Measurements from ENCODE around the gene PLXNA3. TPM values are rescaled to one million over a fixed set of nuclear protein-coding genes. Genes with fewer than 3 reads are reported as not detected.

Gene PLXNA3
- polyA plus RNA-seq, 1 of the 3 experiments (the other 2 are of a cell fraction): 33.2 TPM

- peak within 1 kb of the TSS; percentile 49; the same call in 1 of the 2 replicates for H3K9ac ChIP-seq
Observed at GRCh38 chrX:154486396-154487207, 28.5 kb downstream of the PLXNA3 start, which contains the start of gene UBL4A. Gene UBL4A, minus strand, starts transcription at chrX:154486615. Its CDS starts 31 bp downstream, at chrX:154486584.

More at GRCh38 chrX:154486396-154487207, 28.5 kb downstream of the PLXNA3 start, which contains the start of gene UBL4A:
- 0 out of 2 replicates have a peak, but pooled peaks cover 10% of the 10 kb centered on the region for H3K27me3 ChIP-seq (ENCODE audit: insufficient read depth)
- no peak for TF ChIP-seq SIN3A (IDR thresholded peaks at IDR 0.05; ENCODE audit: borderline replicate concordance, low read depth, low read length)
- TF ChIP-seq RAD21 (IDR thresholded peaks at IDR 0.05; ENCODE audit: low read length): no peak
- no peak for TF ChIP-seq TCF12 (IDR thresholded peaks at IDR 0.05)
- TF ChIP-seq PBX3 (IDR thresholded peaks at IDR 0.05): no peak
- TF ChIP-seq USF1 (IDR thresholded peaks at IDR 0.05; ENCODE audit: borderline replicate concordance, low read depth): no peak
- no peak for TF ChIP-seq RCOR1 (IDR thresholded peaks at IDR 0.05; ENCODE audit: low read length)
- TF ChIP-seq REST (IDR thresholded peaks at IDR 0.05; ENCODE audit: low read depth, low read length): no peak
- TF ChIP-seq IRF3 (IDR thresholded peaks at IDR 0.05; ENCODE audit: low read depth, low read length): no peak
- no peak for TF ChIP-seq ELF1 (IDR thresholded peaks at IDR 0.05)
- peaks cover 0 to 14% of the 10 kb centered on the region in 2 experiments for H3K36me3 ChIP-seq (replicated peaks in 1 of 2; ENCODE audit: control insufficient read depth in 1 of 2, insufficient read depth in 2 of 2, low read length in 1 of 2)
- peak within 1 kb of the TSS; percentile 20 to 77; a peak in 3 of 4 replicates for H3K27ac ChIP-seq (ENCODE audit: low read depth in 2 of 2, low read length in 1 of 2)
- peak within 1 kb of the TSS; percentile 63; the same call in 1 of the 2 replicates for H2AFZ ChIP-seq (ENCODE audit: low read depth)
- no peaks in the 10 kb centered on the region for H3F3A ChIP-seq (replicated peaks; ENCODE audit: insufficient read depth)
- ChIA-PET CTCF (interaction anchor here (1.1 to 1.4 kb wide), 3 partner anchors 27 to 87 kb away, joined by 3 to 4 read pairs (median 4); no protein-coding TSS in a partner anchor), POLR2A (interaction anchor here (1.5 to 2.4 kb wide), 4 partner anchors 8 to 89 kb away, joined by 4 to 8 read pairs (median 6); partner anchors contain the start of genes LAGE3 and RPL10)
- 0% methylated on average over 1 of the region's 95 CpGs for WGBS (ENCODE audit: low lambda C conversion rate)
- no peaks in the 10 kb centered on the region for H3K9me2 ChIP-seq
- no peaks in the 10 kb centered on the region for H3K9me3 ChIP-seq
- H3K4me3 ChIP-seq (ENCODE audit: low read depth in 2 of 2, low read length in 1 of 2): peak within 1 kb of the TSS; percentile 56 to 63
- no peaks in the 10 kb centered on the region for H4K20me1 ChIP-seq (ENCODE audit: insufficient read depth)
- H3K4me1 ChIP-seq (ENCODE audit: control insufficient read depth in 1 of 2, insufficient read depth in 2 of 2, low read depth in 1 of 2, low read length in 1 of 2): peaks cover 0 to 17% of the 10 kb centered on the region in 2 experiments; a peak in 1 of 4 replicates
- H3K79me2 ChIP-seq (ENCODE audit: insufficient read depth): peaks cover 19% of the 10 kb centered on the region; the same call in 1 of the 2 replicates
- peak; percentile 86 for DNase-seq
- H3K4me2 ChIP-seq: peak within 1 kb of the TSS; percentile 80

Data from SK-N-SH (cell line).